HG03558 (cell line): ENCODE data around the gene ABCC9.

Experiments used
- ATAC-seq: cut with Tn5 transposase; IDR thresholded peaks from one replicate; pipeline ENCODE4 v1.9.1; 2021; ENCODE audit warnings: moderate number of reproducible peaks; ENCODE audit not compliant: unreplicated experiment; ENCODE audit errors: extremely low read depth

The ABCC9 gene

GRCh38 chr12:21884936-21885335, 56.3 kb downstream of the ABCC9 start:
- ATAC-seq, result no peak

DNA sequence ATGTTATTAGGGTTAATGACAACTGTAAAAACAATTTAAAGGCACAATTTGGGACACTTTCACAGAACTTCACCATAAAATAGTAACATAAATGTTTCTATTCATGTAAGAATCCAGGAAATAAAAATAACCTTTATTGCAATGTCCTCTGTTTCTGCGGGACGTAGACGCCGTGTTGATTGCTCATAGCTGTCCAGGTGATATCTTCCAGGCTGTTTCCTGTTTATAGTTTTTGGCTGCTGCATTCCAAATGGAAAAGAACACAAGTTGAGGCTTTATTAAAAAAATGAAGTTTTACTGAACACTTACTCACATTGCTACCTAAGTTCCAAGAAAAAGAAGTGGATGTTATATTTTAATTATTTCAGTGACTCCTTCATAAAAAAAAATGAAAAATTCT, 58.6 kb downstream of the ABCC9 start:
- no peak for ATAC-seq

DNA sequence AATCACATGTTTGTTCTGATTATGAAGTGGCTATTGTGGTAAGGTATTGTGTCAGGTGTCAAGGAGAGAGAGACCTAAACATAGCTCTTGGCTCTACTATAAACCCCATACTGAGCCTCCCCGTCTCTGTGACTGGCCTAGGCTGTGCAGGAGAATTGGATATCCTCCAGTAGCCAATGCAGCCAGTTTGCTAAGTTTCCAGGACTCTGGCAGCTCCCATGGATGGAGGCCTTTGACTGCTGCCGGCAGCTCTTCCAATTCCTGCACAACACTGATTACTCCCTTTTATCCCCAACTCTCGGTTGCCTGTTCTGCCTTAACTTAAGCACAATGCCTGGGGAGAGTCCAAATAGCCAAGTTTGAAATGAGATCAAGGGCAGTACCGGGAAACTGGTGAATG, 59.3 kb downstream of the ABCC9 start:
- ATAC-seq, result no peak

DNA sequence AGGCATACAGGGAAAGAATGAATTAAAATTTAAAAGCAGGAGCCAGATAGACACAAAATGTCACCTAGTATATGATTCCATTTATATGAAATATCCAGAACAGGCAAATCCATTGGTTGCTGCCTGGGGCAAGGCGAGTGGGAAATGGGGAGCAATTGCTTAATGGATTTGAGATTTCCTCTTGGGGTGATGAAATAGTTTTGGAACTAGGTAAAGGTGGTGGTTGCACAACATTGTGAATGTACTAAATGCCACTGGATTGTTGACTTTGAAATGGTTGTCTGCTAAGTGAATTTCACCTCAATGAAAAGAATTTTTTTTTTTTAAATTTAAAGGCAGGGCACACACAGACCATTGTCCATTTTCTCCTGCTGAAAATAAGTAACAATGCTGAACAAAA, 61.9 kb downstream of the ABCC9 start:
- ATAC-seq, result no peak

- ATAC-seq, result no peak
Observed at GRCh38 chr12:21877293-21877982, 63.8 kb downstream of the ABCC9 start.

GRCh38 chr12:21865846-21866245, 75.4 kb downstream of the ABCC9 start:
- no peak for ATAC-seq

DNA sequence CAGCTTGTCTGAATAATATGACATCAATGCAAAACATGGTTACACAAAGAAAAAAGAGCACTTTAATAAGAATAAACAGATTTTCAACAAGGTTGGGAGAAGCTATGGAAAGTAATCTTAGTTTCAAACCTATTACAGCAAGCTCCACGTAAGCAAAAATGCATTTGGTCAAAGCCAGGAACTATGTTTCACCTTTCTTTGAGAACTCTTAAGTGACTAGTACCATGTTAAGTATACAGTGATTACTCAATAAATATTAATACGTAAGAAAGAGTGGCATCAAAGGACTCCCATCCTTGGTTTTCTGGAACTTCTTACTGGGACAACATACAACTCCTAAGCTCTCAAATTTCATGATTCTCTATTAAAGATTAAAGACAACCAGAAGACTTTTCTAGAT, 80.7 kb downstream of the ABCC9 start:
- ATAC-seq, result no peak

DNA sequence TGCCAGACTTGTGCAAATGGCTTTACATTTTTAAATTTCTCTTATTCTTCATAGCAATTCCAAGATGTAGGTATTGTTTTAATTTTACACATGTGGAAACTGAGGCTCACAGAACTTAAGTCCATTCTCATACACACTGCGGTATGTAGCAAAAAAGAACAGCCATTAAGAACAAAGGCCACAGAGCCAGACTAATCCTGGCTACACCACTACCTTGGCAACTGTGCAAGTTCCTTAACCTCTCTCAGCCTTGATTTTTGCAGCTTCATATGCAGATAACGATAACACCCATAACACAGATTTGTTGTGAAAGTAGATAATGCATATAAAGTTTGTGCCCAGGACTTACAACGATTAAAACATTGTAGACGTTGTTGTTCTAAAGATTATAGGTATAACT, 81.1 kb downstream of the ABCC9 start:
- no peak for ATAC-seq

GRCh38 chr12:21852251-21852650, 89.0 kb downstream of the ABCC9 start:
- ATAC-seq, result no peak

DNA sequence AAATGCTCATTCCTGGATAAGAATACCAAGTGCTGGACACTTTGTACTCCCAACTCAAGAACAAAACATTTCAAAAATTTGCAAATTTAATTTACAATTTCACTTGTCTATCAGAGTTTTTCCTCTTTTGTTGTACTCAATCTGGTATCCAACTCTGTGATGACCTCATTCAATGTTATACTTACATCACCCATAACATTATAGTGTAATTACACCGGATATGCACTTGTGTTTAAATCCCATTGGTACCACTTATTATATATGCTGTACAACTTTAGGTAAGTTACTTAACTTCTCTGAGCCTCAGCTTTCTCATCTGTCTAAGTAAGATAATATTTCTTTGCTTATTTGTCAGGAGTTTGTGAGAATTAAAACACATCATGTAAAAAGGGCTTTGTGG, 90.1 kb downstream of the ABCC9 start:
- ATAC-seq, result no peak

DNA sequence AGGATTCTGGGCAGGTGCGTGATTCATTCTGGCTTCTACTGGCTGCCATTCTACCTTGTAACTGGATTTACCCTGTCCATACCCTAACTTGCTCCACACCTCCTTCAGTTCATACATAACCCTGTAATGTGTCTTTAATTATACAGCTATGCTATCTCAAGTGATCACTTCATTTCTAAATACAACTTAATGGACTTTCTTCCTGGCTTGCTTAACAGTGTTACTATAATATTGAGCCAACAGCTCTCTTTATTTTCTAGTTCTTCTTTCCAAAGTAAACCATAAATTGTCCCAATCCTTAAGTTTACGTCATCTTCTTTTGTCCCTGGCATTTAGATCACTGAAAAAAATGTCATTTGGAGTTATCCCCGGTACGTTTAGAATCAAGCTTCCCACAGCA, 90.8 kb downstream of the ABCC9 start:
- no peak for ATAC-seq

DNA sequence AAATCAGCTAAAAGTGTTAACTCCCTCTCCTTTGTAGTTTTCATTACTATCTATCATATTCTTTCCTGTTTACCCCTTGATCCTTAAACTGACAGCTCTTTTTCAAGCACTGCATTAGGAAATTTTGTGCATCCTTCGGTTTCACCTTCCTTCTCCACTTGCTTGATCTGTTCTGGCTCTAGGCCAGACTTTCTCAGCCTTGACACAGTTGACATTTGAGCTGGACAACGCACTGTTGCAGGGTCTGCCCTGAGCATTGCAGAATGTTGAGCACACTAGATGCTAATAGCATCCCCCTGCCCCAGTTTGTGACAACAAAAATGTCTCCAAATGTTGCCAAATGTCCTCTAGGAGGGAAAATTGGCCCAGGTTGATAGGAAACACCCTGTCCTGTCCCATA, 91.3 kb downstream of the ABCC9 start:
- no peak for ATAC-seq

DNA sequence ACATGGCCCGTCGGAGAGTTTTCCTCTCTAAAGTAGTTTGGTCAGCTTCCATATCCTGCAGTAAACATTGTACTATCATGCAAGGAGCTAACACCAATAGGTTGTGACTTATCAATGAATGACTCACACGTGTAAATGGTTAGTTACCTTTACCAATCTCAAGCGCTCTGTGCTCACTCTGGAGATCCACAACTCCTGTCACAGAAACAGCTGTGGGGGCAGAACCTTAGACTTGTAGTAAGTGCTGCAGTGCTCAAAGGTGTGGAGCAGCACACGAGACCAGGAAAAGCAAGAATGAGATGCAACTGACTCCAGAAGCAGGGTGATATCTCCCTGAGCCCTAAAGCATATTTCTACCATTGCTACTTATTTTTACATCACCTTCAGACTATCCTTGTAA, 93.0 kb downstream of the ABCC9 start:
- ATAC-seq, result no peak

DNA sequence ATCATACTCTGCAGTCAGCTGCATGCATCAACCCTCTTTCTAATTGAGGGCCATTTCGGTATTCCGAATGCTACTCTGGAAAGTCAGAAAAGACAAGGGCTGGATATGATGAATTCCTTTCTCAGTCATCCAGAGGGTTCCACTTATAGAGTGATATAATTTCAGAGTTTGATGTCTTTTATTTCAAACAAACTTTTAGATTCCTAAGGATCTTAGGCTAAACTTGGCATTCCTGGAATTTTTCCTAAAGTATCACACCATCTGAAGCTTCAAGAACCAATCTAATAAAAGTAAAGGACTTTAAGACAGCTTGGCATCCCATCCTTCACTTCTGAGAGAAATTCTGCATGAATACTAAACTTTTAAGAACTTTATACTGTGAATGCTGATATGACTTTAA, 97.4 kb downstream of the ABCC9 start:
- ATAC-seq, result no peak

- no peak for ATAC-seq
Observed at GRCh38 chr12:21839776-21840175, 101.5 kb downstream of the ABCC9 start.

- no peak for ATAC-seq
Observed at GRCh38 chr12:21837847-21838246, 103.4 kb downstream of the ABCC9 start.

- no peak for ATAC-seq
Observed at GRCh38 chr12:21831791-21832344, 109.4 kb downstream of the ABCC9 start.

DNA sequence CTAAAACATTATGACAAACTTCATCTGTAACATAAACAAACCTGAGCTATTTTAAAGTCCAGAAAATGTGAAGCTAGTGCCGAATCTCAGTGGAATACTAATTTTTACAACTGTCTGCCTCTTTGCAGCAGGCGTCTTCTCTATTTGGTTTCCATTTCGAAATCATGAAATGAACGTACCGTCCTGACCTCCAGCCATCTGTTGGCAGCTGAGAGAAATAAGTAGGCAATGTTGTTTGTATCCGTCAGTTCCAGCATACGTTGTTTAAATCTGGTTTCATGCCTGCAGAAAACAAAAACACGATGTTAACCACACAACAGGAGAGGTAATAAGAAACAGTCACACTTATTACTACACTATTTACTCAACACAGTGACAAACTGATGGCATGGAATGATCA, 112.4 kb downstream of the ABCC9 start:
- ATAC-seq, result no peak

DNA sequence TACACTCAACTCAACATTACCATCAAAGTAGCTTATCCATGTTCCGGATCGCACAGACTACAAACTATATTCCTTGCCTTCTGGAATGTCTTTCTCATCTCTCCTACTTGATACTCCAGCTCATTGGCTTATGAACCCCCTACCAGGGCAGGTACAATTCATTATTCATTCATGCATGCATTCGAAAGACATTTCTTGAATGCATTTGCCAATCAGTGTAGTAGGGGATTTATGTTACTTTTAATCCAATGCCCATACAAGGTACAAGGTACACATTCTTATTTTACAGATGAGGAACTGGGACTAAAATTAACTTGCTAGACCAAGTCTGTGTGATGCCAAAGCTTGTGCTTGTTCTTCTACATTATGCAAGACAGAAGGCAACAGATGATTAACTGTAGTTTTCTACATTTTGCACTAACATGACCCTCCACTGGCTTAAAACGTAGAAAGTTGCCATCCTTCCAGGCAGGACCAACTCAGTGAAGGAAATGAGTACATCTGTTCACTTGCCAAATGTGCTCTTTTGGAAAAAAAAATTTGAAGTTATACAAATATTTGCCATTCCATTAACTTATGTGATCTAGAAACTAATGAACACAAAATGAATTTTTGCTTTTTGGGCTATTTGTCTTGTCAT, 113.0 kb downstream of the ABCC9 start:
- ATAC-seq, result no peak

- no peak for ATAC-seq
Observed at GRCh38 chr12:21827083-21827482, 114.1 kb downstream of the ABCC9 start.

- ATAC-seq, result no peak
Observed at GRCh38 chr12:21826618-21826910, 114.7 kb downstream of the ABCC9 start.
